Measurements from ENCODE around the gene AREL1.

AREL1 gene

DNA sequence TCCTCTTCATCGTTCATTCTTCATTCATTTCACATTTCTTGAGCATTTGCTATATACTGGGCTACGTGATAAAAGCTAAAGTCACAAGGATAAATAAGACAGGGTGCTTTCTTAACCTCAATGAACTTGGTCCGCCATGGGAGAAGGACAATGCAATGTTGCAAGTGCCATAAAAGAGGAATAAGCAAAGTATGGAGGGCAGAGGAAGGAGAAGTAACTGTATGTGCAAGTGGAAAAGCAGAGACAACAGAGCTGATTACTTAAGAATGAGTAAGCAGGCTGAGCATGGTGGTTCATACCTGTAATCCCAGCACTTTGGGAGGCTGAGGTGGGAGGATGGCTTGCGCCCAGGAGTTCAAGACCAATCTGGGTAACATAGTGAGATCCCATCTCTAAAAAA, 14.4 kb downstream of the AREL1 start:
- DNase-seq (ENCODE audit: low read depth) = no peak

DNA sequence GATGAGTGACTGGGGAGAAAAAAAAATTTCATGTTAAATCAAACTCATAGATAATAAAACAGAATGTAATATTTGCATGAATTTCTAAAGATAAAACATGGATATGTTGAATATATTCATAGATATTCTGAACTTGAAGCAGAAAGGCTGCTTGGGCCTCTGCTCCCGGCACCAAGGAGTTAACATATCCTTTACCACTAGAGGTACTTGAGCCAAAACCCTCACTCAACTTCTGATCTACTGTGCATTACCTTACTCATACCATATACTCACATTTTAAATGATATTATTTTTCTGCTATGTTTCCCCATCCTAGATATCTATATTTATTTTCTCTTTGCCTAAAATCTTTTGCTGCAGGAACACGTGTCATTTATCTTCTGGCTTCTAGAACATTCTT, 14.9 kb downstream of the AREL1 start:
- DNase-seq (ENCODE audit: low read depth) = no peak

DNA sequence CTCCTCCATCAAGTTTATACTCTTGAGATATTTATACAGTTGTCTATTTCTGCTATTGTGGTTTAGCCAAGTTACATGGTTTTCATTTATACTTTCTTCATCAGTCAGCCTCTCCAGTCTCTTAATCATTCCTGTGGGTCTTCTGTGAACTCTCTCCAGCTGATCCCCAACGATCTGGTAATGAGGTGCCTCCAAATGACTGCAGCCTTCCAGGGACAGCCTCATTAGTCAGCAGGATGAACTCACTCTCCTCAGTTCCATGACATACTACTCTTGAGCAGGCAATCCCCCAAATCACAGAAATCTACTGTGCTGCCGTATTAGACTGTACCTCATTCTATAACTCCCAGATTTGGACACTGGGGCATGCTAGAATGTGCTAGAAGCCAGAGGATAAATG, 15.3 kb downstream of the AREL1 start:
- DNase-seq (ENCODE audit: low read depth) = no peak

DNA sequence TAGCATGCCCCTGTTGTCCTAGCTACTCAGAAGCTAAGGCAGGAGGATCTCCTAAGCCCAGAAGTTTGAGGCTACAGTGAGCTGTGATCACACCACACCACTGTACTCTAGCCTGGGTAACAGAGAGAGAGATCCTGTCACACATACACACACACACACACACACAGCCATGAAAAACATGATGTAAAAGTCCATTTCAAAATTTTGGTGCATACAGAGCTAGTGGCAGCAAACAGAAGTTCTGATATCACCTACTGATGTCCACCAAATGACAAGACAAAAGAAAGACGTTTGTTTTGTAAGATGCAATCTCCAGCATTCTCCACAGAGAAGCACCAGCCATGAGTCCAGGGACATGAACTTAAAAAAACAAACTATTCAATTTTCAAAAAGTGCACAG, 15.9 kb downstream of the AREL1 start:
- no peak for DNase-seq (ENCODE audit: low read depth)

DNA sequence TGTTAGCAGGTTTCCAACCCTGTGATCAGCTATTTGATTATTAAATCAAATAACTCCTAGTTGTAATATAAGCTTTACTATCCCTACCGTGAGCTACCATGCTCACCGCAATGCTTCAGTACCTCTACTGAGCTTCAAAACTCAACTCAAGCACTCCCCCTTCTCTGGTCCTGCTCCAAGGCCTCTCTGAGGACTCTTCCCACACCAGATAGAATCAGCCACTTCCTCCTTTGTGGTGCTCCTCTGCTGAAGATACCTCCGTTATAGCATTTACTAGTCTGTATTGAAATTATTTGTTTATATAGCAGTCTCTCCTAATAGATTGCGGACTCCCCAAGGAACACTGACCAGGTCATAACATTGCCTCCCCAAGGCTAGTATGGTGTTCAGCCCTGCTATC, 17.5 kb downstream of the AREL1 start:
- no peak for DNase-seq (ENCODE audit: low read depth)

DNA sequence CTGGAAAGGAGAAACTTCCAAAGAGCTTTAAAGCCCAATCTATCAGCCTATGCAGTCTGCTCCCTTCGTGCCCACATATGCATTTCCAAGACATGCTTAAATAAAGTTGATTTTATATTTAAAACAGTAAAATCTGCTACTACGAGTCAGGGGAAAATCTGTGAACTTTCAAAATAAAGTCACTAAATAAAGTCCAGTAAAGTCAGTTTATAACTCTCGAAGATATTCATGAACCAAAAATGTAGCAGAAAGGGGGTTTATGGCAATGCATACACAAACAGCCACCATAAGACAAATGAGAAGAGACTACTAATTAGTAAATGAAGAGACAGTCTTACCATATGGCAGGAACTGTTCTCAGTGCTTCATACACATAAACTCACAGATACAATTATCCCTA, 19.7 kb downstream of the AREL1 start:
- no peak for DNase-seq (ENCODE audit: low read depth)

DNA sequence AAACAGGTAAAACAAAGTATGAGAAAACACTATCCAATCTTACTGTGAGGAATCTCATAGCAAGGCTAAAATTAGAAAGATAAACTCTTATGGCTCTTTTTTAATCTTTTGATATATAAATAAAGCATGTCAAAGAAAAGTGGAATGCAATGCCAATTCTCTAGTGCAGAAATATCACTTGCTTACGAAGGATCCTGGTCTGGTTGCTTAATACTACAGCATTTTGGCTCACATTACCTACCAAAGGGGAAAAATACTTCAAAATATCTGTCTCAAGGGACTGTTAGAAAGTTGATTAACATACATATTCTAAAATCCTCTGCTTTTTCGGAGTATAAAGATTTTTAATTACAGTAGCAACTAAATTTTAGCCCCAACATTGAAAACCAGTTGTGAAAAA, 21.4 kb downstream of the AREL1 start:
- no peak for DNase-seq (ENCODE audit: low read depth)

DNA sequence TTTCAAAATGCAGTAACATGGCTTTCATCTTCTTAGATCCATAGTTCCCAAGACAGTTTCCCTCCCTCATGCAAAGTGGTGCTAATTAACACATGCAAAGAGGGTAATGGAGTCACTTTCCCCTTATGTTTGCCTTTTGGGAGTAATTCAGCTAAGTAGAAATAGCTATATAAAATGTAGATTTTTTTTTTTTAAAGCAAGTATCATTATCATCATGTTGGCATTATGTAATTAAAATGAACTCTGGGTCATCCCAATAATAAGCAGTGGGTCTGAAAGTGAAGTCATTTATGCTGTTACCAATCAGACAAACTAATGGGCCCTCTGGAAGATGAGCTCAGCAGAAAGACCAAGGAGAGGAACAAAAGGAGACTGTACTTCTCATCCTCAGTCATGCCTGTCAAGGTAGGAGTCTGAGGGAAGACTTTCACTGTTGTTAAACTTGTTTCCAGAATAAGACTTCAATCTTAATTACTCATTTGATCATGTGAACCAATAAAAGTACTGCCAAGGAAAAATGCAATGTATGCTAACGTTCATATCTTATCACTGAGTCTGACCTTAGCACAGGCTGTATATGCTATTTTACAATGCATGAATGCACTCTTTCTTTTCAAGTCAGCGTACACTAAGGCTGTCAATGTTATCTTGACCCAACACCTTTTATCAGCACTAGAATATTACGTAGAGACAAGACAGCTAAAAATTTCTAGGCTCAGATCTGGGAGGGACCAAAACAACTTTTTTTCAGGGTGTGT, 26.8 kb downstream of the AREL1 start:
- DNase-seq (ENCODE audit: low read depth) = no peak

DNA sequence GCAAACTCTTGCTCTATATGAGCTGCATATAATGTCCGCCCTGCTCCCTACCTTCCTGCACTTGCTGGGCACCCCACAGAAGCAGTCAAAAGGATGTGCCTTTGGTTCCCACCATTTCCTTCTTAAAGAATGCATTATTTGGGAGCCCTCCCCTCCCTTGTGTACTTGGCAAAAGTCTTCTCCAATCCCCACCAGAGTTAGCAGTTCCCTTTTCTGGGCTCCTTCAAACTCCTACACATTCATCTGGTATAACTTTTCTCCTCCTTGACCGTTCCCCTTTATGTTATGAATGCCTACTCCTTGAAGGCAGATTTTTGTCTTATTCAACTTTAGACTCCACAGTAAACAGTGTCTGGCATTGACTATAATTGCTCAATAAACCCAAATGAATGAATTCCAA, 27.8 kb downstream of the AREL1 start:
- no peak for DNase-seq (ENCODE audit: low read depth)

DNA sequence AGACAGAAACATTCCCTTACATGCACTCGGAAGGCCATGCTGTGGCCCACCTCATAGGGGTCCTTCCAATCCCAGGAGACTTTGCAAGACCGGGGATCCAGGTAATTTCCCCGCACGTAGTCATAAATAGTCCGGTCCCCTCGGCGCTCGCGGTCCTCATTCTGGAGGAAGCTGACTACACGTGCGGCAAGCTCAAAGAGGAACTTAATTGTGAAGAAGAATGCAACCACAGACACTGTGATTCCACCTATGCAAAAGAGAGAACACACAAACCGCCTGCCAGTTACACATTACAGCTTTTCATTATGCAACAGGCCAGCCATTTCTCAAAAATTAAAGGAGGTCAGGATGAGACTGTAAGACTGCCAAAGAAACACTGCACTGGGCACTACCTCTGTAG, 28.4 kb downstream of the AREL1 start:
- no peak for DNase-seq (ENCODE audit: low read depth)

DNA sequence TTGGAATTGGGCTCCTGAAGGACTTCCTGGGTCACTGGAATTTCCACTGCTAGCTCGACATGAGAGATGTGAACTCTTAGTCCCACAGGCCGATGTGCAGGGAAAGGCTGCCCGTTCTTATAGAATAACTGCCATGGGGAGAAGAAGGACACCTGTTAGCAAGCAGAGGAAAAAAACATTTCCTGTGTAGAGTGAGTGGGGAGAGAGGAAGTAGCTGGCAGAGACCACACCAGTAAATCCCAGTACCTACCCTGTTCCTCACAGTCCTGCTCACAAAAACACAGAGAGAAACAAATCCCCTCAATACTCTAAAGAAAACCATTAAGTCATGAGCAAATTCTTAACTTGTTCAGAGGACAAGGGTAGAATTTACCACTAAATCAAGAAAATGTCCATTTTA, 29.5 kb downstream of the AREL1 start:
- DNase-seq (ENCODE audit: low read depth) = no peak

DNA sequence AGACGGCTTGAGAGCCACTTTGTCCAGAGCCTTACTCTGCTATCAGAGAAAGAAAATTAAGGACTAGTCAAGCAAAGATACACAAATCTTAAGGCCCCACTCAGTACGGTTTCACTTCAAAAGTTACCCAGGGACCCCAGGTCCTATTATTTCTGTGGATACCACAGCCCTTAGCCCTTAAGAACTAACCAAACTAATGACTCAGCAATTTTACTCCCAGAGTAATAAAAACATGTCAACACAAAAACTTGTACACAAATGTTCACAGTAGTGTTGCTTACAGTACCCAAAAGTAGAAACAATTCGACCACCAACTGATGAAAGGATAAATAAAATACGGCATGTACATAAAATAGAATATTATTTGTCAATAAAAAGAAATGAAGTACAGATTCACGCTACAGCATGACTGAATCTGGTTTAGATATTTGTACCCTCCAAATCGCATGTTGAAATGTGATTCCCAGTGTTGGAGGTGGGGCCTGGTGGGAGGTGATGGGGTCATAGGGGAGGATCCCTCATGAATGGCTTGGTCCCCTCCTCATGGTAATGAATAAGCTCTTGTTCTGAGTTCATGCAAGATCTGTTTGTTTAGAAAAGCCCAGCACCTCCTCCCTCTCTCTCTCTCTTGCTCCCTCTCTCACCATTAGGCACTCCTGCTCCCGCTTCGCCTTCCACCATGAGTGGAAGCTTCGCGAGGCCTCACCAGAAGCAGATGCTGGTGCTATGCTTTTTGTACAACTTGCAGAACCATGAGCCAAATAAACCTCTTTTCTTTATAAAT, 30.5 kb downstream of the AREL1 start:
- no peak for DNase-seq (ENCODE audit: low read depth)

DNA sequence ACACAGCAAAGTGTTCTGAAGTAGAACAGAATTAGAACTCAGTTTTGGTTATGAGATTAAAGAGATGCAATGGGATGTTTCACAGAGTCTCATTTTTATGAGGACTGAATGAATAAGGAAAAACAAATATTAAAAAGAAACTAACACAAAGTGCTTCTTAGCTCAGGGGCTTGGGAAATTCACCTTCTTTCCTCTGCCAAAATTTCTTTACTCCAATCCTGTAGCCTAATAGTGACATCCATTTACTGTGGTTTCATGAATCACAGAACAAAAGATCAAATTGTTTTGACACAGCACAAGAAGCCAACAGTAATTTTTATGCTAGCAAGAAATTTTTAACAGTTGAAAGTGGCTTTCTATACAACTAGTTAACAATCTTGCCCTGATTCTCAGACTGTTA, 37.7 kb downstream of the AREL1 start:
- no peak for DNase-seq (ENCODE audit: low read depth)

DNA sequence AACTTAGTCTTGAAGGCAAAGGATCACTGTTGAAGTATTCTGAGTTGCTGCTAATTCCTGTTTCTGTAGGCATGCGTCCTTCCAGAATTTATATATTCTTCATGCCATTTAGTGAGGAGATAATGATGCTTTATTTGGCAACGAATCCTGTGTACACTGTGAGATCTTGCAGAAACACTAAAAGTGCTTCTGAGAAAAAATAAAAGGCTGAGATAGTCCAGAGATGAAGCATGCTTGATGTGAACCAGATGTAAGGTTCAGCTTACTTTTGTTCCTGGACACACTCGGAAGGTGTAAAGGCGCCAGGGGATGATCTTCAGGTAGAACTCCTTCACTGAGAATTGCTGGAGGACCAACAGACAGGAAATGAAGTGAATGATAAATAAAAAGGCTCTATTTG, 39.1 kb downstream of the AREL1 start:
- DNase-seq (ENCODE audit: low read depth) = no peak

DNA sequence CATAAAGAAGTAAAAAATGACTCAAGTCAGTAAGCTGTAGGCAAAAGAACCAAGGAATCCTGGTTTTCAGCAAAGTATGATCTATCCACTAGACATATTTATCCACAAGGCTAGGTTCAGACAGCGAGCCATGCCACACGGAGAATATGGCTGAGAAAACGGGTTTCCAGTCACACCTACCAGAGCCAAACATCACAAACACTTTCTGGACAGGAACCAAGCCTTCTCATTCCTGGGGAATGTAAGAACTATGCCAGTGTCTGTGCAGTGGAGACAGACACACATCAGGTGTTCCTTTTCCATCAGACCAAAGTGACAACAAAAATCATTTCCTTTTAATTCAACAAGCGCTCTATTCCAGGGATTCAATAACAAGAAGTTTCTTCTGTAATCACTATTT, 41.1 kb downstream of the AREL1 start:
- no peak for DNase-seq (ENCODE audit: low read depth)

DNA sequence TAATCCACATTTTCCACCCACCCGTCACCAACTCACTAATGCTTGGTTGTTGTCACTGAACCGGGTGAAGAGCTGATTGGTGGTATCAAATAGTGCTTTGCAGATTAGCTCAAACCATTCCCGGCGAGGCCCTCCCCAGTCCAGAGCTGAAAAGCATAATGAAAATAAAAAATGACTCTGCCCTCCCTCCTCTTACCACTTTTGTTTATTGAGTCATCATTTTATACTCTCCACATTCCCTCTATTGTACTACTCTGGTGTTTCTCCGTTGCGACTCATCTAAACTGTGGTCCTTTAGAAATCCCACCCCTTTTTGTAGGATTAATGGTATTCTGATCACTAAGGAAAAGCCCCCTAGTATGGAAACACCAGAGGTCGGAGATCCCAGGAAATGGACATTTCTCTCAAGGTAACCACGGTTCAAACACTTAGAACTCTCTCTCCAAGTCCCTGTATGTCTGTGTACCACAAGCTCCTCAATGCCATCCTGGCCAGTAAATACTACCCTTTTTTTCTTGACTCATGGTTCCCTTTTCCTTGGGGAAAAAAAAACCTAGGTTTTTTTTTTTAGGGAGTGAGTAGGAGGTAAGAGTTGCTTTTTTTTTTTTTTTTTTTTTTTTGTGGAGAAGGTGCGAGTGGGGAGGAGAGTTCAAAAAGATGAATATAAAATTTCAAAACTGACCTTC, 42.0 kb downstream of the AREL1 start:
- DNase-seq (ENCODE audit: low read depth) = no peak

DNA sequence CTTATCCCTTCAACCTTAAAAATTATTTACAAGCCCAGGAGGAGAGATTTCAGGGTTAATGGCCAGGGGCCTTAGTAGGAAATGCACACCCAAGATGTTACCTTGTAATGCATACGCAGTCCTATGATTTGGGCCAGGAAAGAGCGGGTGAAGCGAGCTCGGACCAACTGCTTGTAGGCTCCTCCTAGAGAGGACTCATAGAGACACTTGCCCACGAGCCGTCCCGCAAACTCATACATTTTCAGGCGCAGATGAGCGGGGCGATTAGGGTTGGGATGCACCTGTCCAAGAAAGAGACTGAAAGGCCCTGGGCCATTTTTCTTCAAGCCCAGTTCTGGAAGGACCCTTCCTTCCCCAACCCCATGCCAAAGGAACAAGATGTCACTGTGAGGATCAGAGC, 43.0 kb downstream of the AREL1 start:
- DNase-seq (ENCODE audit: low read depth) = no peak

DNA sequence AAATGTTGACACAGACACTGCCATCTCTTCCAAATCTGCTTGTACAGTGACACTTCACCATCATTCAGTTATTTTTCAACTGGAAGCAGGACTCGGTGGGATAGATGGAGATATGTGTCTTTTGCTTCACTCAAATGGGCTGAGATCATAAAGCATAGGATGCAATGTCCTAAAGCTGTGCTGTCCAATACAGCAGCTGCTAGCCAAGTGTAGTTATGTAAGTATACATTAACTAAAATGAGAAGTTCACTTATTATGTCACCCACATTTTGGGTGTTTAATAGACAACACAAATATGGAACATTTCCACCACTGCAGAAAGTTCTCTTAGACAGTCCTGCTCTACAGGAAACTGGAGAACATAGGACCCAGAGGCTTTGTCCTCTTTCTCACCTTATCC, 43.6 kb downstream of the AREL1 start:
- no peak for DNase-seq (ENCODE audit: low read depth)

DNA sequence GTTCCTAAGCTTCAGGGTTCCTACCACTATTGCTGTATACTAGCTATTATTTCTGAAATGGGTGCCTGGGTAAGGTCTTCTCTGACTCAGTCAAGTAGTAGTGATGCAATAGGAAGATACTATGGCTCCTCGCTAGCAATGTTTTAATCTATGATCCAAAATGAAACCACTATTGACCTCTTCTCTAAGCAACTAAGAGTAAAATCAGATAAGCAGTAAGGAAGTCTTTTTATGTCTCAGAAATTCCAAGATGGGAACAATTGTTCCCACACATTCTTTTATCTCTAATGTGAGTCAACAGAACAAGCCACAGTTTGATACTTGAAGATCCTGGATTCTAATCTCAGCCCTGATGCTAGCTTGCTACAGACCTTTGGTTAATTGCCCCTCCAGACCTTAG, 45.1 kb downstream of the AREL1 start:
- DNase-seq (ENCODE audit: low read depth) = no peak

DNA sequence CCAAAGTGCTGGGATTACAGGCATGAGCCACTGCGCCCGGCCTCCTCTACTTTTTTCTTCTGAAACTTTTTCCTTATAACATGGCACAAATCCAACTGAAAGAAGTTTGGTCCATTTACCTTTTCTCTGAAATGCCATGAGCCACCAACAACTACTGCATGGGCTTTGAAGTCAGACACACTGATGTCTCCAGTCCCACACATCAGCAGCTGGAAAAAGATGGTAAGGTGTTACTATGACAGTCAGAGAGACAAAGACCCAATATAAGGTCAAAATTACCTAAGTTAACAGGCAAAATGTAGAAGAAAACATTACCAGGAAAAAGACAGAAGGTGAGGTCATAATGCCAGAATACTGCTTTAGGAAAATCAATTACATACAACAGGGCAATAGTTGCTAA, 48.2 kb downstream of the AREL1 start:
- DNase-seq (ENCODE audit: low read depth) = no peak

DNA sequence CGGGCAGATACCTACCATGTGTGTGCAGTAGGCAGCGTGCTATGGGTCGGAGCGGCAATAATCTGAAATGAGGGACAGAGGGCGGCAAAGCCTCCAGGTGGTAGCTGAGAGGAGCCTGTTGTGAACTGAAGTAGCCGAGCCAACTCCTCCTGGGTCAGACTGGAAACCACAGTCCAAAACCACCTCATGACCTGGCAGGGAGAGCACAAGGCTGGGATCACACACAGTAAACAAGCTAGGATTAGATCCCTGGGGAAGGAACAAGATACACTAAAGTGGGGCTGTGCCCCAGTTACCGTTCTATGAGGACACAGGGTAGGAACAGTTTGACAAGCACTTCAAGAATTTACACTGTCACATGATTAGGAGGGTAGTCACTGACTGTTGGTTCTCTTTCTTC, 49.0 kb downstream of the AREL1 start:
- DNase-seq (ENCODE audit: low read depth) = no peak

DNA sequence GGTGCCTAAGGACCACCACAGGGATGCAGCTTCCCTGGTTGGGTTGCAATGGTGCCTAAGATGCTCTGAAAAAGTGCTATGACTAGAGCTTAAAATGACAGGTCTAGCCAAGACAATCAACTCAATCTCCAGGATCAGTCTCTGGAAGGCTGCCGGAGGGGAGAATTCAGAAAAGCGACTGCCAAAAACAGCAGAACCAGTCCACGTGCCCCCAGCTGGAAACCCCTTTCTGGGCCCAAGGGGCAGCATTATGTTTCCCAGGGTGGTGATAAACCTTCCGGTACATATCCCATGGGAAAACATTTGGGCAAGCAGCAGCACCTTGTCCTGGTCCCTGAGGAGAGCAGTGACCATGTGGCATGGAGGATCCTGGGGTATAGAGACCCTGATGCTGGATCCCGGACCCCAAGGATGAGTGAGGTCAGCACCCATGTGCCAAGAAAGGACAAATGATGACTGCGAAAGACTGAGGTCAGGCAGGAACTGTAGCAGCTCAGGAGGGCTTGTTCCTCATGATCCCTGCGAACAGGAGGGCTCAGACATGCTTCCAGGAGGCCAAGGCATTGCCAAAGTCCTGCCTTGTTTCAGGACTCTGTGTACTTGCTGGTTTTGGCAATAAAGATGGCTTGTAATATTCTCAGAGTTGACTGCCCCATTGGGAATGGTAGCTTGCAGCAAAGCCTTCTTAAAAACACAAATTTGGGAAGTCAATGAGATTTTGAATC, 51.0 kb downstream of the AREL1 start:
- DNase-seq (ENCODE audit: low read depth) = no peak

DNA sequence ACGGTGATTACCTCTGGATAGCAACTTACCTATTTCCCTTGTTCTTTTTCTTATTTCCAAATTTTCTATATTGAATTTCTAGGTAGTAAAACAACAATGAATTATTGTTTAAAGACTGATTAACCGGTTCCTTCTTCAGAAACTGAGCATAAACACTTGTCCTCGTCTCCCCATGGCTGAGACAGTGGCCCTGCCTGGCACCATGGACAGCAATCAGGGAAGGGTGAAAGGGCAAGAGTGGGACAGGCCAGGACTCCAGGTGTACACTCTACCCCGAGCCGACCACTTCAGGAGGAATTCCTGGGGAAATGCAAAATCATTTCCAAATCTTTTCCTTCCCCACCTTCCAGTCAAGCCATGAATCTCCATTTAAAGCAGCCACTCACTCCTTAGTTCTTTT, 52.0 kb downstream of the AREL1 start:
- no peak for DNase-seq (ENCODE audit: low read depth)

Data from HS-27A (cell line).